Progenitor cell of endocrine pancreas (in vitro differentiated cells): ENCODE measurements around the gene GRXCR2. TPM values are rescaled to one million over a fixed set of nuclear protein-coding genes. Genes with fewer than 3 reads are reported as not detected.

Source experiments
- DNase-seq: peaks from one replicate; pipeline ENCODE4 v3.0.0; 2021; ENCODE audit warnings: low spot score; ENCODE audit not compliant: unreplicated experiment
- H3K27ac Mint-ChIP-seq: 2 replicates; pipeline ENCODE4 v1.8.0; 2021; ENCODE audit warnings: mild to moderate bottlenecking, moderate library complexity, mixed read lengths
- H3K27me3 Mint-ChIP-seq: 2 replicates; pipeline ENCODE4 v1.8.0; 2021; ENCODE audit warnings: mixed read lengths
- H3K36me3 Mint-ChIP-seq: 2 replicates; pipeline ENCODE4 v1.8.0; 2022; ENCODE audit warnings: mixed read lengths; ENCODE audit not compliant: insufficient read depth
- H3K4me1 Mint-ChIP-seq: 2 replicates; pipeline ENCODE4 v1.8.0; 2021; ENCODE audit warnings: low read depth, mixed read lengths
- H3K4me3 Mint-ChIP-seq: 2 replicates; pipeline ENCODE4 v1.8.0; 2021; ENCODE audit warnings: low read depth, mild to moderate bottlenecking, moderate library complexity, mixed read lengths
- H3K9me3 Mint-ChIP-seq: 2 replicates; pipeline ENCODE4 v1.8.0; 2021; ENCODE audit warnings: low read depth, mixed read lengths
- total RNA-seq: library from RNA; stranded (reverse); gene quantifications from 2 replicates; pipeline ENCODE4 v1.2.1, GENCODE V29; 2021
- TF ChIP-seq, protein P1 (sequence below): fragments of 200-600 bp; sonication (generic); IDR thresholded peaks from one replicate; pipeline ENCODE4 v1.5.0; 2021; ENCODE audit warnings: antibody characterized with exemption, mild to moderate bottlenecking; ENCODE audit not compliant: unreplicated experiment

The GRXCR2 gene
- total RNA-seq, 1 donor from 2014 or later = not detected

DNA sequence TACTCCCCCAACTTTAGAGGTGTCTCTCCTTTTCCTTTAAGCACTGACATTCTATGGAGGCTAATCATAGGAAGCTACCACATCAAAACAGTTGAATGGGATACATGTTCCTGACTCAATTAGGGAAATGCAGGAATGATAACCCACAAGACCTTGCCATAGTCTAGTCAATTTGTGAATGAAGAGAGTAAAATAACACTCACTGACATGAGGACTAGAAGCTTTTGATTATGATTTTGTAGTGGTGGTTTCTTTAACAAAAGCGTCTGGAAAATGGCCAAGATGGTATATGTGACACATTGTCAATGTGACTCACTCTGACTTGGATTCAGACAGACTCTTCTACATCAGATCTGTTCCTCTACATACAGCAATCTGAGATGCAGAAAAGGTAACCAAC, 24.0 kb downstream of the GRXCR2 start:
- peaks cover 8% of the 10 kb centered on the region for H3K27me3 Mint-ChIP-seq
- DNase-seq = no peak
- no peaks in the 10 kb centered on the region for H3K36me3 Mint-ChIP-seq
- H3K27ac Mint-ChIP-seq = no peak overlapping the region
- H3K4me1 Mint-ChIP-seq = peaks cover 7% of the 10 kb centered on the region
- TF ChIP-seq, protein P1, sequence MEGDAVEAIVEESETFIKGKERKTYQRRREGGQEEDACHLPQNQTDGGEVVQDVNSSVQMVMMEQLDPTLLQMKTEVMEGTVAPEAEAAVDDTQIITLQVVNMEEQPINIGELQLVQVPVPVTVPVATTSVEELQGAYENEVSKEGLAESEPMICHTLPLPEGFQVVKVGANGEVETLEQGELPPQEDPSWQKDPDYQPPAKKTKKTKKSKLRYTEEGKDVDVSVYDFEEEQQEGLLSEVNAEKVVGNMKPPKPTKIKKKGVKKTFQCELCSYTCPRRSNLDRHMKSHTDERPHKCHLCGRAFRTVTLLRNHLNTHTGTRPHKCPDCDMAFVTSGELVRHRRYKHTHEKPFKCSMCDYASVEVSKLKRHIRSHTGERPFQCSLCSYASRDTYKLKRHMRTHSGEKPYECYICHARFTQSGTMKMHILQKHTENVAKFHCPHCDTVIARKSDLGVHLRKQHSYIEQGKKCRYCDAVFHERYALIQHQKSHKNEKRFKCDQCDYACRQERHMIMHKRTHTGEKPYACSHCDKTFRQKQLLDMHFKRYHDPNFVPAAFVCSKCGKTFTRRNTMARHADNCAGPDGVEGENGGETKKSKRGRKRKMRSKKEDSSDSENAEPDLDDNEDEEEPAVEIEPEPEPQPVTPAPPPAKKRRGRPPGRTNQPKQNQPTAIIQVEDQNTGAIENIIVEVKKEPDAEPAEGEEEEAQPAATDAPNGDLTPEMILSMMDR = no peak
- no peak overlapping the region for H3K4me3 Mint-ChIP-seq
- peaks cover 3% of the 10 kb centered on the region for H3K9me3 Mint-ChIP-seq

DNA sequence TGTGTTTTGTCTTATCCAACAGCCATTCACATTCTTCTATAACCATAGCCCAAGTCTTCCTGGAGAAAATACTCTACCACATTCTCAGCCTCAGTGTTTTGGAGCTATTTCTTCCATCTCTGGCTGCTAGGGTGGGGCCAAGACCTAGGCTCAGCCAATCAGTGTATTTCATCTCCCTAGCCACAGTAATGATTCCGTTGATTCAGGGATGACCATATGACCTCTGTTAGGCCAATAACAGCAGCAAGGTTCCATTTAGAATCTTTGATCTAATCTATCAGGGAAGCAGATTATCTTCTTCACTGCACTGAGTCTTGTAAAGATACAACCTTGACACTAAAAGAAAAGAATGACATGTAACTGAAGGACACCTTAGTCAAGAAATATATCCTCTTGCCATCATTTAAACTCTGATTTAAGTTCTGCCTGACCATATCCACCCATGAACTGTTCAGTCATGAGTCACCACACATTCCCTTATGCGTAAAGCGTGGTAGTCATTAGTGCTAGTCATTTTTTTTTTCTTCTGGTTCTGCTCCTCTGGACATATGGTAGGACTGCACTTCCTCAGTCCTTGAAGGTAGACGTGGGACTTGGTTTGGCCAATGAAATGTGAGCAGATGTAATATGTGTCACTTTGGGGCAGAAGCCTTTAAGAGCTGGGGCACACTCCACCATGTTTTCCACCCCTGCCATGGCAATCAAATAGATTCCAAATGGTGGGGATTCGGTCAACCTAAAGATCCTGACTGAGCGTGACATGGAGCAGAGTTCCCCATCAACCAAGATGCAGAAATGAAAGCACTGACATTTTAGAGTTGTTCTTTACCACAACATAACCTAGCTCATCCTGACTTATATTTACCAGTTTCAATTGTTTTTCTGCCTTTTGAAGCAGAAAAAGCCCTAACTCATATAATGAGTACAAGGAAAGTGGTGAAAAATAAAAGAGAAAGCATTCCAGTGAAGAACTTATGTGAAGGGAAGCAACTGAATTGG, 25.0 kb downstream of the GRXCR2 start:
- Mint-ChIP-seq H3K27me3 (peaks cover 8% of the 10 kb centered on the region), H3K9me3 (peaks cover 3% of the 10 kb centered on the region), H3K4me1 (peaks cover 7% of the 10 kb centered on the region), H3K27ac (no peak overlapping the region), H3K36me3 (no peaks in the 10 kb centered on the region), H3K4me3 (no peak overlapping the region)
- DNase-seq = no peak
- TF ChIP-seq, protein P1 = no peak

DNA sequence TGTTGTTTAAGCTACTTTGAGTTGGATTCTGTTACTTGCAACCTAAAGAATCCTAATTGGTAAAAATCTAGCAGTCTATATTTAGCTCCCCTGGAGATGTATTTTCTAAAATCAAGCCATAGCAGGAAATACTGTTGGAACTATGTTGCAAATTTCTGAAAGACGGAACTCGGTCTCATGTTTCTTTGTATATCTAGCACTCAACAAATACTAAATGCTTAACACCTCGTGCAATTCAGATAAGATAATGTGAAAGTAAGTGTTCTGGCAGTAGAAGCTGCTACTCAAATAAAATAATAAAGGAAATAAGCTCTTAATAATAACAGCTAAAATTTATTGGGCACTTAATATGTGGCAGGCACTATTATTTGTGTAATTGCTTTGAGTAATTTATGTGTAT, 26.7 kb downstream of the GRXCR2 start:
- Mint-ChIP-seq H3K9me3 (peaks cover 3% of the 10 kb centered on the region), H3K27ac (no peak overlapping the region), H3K4me1 (peaks cover 2% of the 10 kb centered on the region), H3K4me3 (no peak overlapping the region), H3K36me3 (no peaks in the 10 kb centered on the region), H3K27me3 (peaks cover 8% of the 10 kb centered on the region)
- no peak for DNase-seq
- TF ChIP-seq, protein P1 = no peak

DNA sequence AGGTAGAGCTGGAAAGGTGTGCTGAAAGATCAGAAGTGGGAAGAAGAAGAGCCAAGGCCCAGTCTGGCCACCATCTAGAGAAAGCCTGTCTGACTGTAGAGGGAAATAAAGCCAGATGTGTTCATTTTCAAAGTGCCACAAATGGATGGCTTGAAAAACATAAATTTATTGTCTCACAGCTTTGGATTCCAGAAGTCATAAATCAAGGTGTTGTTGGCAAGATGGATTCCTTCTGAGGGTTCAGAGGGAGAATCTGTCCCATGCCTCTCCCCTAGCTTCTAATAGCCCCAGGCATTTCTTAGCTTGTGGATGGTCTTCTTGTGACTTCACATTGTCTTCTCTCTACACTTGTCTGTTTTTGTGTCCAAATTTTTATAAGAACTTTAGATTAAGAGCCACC, 31.5 kb downstream of the GRXCR2 start:
- Mint-ChIP-seq H3K9me3 (no peaks in the 10 kb centered on the region), H3K27ac (no peak overlapping the region), H3K4me3 (no peak overlapping the region), H3K36me3 (no peaks in the 10 kb centered on the region), H3K27me3 (peaks cover 13% of the 10 kb centered on the region), H3K4me1 (peaks cover 6% of the 10 kb centered on the region)
- no peak for DNase-seq
- TF ChIP-seq, protein P1 = no peak

DNA sequence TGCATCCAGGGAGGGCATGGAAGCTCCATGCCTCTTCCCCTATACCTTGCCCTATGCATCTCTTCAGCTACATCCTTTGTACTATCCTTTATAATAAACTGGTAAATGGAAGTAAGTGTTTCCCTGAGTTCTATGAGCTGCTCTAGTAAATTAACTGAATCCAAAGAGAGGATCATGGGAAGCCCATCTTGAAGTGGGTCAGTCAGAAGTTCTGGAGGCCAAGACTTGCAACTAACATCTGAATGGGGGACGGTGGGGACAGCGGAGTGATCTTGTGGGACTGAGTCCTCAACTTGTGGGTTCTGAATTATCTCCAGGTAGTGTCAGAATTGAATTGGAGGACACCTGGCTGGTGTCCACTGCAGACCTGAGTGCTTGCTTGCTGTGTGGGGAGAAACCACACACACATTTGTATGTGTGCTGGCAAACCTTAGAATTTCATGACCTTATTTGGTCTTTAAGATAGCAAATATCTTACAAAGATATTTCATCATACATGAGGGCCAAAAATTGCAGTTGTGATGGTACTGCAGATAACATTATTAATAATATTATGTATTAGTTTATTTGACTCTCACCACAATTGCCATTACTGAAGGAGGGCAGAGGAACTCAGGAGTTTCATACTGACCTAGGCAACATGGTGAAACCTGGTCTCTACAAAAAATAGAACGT, 32.2 kb downstream of the GRXCR2 start:
- Mint-ChIP-seq H3K4me1 (peaks cover 5% of the 10 kb centered on the region), H3K9me3 (no peaks in the 10 kb centered on the region), H3K36me3 (no peaks in the 10 kb centered on the region), H3K27me3 (peaks cover 12% of the 10 kb centered on the region), H3K4me3 (no peak overlapping the region), H3K27ac (no peak overlapping the region)
- TF ChIP-seq, protein P1 = no peak
- no peak for DNase-seq
